WI38 (cell line): Measurements from ENCODE around the gene CCDC106.

Experiments used
- H3K4me3 ChIP-seq: 2 replicates; pipeline ENCODE4 v1.5.1; 2011; ENCODE audit warnings: low read depth, mild to moderate bottlenecking, control low read depth, low read length
- TF ChIP-seq, protein P1 (sequence below): IDR thresholded peaks from 2 replicates; pipeline ENCODE4 v1.5.1; 2012; ENCODE audit warnings: low read depth, mild to moderate bottlenecking, control low read depth, low read length

Gene CCDC106

DNA sequence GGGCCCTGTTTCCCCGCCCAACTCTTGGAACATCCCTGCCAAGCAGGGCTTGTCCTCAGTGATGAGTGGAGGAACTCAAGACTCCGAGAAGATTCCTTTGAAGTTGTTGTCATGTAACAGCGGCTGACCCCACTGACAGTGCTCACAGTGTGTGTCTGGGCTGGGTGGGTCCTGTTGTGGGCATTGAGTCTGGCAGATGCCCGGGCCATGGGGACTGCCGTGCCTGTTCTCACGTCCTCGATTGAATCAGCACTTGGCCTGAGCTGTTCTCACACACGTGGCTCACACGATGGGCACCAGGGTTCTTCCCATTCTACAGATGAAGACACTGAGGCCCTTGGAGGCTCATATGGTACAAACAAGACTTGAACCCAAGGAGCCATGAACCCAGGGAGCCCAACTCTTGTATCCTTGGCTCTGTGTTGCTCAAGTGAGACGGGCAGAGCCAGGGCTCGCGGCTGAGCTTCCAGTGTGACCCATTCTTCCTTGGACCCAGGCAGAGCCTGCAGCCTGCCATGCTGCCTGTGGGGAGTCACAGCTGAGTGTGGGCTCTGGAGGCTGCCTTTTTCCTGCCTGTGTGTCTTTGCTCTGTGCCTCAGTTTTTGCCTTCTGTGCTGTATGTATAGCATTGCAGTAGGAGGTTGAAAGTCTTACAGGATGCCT lies 18.5 kb downstream of the CCDC106 start:
- H3K4me3 ChIP-seq, result no peak overlapping the region
- TF ChIP-seq, protein P1, sequence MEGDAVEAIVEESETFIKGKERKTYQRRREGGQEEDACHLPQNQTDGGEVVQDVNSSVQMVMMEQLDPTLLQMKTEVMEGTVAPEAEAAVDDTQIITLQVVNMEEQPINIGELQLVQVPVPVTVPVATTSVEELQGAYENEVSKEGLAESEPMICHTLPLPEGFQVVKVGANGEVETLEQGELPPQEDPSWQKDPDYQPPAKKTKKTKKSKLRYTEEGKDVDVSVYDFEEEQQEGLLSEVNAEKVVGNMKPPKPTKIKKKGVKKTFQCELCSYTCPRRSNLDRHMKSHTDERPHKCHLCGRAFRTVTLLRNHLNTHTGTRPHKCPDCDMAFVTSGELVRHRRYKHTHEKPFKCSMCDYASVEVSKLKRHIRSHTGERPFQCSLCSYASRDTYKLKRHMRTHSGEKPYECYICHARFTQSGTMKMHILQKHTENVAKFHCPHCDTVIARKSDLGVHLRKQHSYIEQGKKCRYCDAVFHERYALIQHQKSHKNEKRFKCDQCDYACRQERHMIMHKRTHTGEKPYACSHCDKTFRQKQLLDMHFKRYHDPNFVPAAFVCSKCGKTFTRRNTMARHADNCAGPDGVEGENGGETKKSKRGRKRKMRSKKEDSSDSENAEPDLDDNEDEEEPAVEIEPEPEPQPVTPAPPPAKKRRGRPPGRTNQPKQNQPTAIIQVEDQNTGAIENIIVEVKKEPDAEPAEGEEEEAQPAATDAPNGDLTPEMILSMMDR, result no peak

DNA sequence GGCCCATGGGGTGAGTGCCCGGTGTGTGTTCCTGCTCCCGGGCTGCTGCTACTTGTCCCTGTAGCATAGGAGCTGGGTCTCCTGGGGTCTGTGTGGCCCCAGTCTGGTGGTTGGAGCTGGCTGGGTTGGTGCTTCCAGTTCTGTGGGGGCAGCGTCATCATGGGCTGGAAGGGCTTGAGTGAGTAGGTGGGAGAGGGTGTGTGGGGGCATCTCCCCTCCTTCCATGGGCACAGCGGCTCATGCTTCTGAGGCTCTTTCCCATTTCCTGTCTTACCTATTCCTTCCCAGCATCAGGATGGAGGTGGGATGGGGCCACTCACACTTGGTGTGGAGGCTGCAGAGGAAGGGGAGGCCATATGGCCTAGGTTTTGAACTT lies 19.0 kb downstream of the CCDC106 start:
- TF ChIP-seq, protein P1, result no peak
- no peak overlapping the region for H3K4me3 ChIP-seq

DNA sequence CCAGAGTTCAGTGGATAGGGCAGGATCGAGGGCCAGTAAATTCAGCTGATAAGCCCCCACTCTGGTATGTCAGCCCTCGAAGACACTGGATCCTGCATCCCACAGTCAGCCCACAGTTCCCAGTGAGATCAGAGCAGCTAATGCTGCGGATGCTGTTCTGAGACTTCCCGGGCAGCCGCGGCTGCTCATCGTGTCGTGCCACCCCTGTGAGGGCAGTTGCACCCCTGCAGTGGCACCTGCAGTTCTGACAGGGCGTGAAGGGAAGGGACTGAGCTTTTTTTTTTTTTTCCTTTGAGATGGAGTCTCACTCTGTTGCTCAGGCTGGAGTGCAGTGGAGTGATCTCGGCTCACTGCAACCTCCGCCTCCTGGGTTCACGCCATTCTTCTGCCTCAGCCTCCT lies 19.5 kb downstream of the CCDC106 start:
- H3K4me3 ChIP-seq, result no peak overlapping the region
- TF ChIP-seq, protein P1, result no peak

DNA sequence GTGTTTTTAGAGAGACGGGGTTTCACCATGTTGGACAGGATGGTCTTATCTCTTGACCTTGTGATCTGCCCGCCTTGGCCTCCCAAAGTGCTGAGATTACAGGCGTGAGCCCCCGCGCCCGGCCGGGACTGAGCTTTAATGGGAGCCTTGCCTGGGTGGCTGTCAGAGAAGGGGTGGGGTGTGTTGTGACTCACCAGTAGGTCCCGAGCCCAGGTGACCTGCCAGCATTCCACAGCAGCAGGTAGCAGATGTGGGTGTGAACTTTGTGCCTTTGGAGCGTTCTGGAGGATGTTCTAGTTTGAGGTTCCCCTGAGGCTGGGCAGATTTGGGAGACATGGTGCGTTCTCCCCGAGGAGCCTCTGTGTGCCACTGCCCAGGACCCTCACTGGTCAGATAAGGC lies 19.9 kb downstream of the CCDC106 start:
- TF ChIP-seq, protein P1, result no peak
- H3K4me3 ChIP-seq, result no peak overlapping the region

DNA sequence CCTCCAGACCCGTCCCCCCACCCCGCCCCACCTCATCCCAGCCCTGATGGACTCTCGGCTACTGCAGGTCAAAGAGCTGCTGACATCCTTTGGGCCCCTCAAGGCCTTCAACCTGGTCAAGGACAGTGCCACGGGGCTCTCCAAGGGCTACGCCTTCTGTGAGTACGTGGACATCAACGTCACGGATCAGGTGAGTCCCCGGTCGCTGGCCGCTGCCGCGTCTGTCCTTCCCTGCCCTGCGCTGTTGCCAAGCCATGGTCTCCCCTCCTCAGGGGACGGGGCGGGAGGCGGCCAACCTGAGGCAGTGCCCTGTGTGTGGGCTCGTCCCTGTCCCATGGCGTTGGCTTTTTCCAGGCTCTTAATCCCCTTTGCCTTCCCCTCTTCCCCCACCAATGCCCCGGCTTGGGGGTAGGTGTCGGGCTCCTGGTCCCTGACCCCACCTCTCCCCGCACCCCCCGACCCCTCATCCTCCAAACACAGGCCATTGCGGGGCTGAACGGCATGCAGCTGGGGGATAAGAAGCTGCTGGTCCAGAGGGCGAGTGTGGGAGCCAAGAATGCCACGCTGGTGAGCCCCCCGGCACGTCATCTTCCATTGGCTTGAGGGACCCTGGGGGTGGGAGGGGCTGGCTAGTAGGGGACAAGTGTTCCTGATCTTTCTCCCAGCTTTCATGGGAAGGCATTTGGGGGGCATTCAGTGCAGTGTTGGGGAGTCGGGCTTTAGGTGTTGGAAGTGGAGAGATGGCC lies 20.8 kb downstream of the CCDC106 start:
- TF ChIP-seq, protein P1, result no peak
- H3K4me3 ChIP-seq, result no peak overlapping the region

DNA sequence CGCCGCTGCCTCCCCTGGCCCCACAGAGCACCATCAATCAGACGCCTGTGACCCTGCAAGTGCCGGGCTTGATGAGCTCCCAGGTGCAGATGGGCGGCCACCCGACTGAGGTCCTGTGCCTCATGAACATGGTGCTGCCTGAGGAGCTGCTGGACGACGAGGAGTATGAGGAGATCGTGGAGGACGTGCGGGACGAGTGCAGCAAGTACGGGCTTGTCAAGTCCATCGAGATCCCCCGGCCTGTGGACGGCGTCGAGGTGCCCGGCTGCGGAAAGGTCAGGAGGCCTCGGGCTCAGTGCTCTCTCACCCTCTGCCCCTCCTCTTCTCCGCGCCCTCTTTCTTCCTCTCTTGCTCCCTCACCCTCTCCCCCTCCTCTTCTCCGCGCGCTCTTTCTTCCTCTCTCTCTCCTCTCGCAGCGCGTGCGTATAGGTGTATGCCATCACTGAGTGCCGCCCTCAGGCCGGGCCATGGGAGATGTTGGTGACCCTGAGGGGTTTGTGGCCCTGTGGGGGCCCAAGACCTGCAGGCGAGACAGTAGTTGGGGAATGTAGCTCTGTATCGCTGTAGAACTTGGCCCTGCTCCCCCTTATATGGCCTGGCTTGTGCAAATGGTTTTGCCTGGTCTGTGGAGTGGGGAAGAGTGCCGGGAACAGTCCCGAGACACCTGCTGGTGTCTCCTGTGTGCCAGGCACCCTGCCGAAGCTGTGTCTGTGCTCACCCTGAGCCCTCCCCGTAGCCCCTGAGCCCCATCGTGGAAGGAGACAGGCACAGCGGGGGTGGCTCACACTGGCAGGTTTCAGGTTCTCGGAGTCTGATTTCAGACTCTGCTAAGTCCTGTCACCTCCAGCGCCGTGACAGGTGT lies 21.6 kb downstream of the CCDC106 start:
- H3K4me3 ChIP-seq, result no peak overlapping the region
- TF ChIP-seq, protein P1, result no peak
